NOMO-1 treated with DMSO at 0.1 percent for 48 hours (cell line): ENCODE data around the gene BNIP5.
A peak's percentile ranks its signal among the peaks of the same experiment; 100 is the strongest.

ENCODE experiments used
- DNase-seq: peaks from one replicate; lab custom pipeline; 2025; ENCODE audit not compliant: unreplicated experiment; lab: John Stamatoyannopoulos, UW

The BNIP5 gene

GRCh38 chr6:36326356-36326995 lies 10.2 kb downstream of the BNIP5 start:
- DNase-seq, result no peak

- DNase-seq, result no peak
Observed at GRCh38 chr6:36324715-36325114, 12.0 kb downstream of the BNIP5 start.

GRCh38 chr6:36324191-36324590 lies 12.5 kb downstream of the BNIP5 start:
- no peak for DNase-seq

DNA sequence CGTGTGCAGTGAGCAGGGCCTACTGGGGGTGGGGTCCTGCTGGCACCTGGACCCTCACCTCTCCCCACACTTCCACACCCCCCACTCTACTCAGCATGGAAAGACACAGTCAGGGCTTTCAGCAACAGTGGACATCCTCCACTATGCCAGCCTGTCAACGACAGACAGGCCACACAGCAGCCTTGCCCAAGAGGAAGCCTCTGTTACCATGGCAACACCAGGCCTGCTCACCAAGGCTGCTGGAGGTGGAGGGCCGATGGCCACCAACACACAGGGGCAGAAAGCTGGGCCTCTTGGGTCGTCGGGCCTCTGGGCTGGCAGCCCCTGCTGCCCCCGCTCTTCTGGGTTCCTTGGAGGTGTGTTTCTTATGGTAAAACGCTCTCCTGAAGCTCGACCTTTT lies 13.6 kb downstream of the BNIP5 start:
- peak; percentile 13 for DNase-seq

GRCh38 chr6:36322591-36322990 lies 14.1 kb downstream of the BNIP5 start:
- DNase-seq, result no peak

DNA sequence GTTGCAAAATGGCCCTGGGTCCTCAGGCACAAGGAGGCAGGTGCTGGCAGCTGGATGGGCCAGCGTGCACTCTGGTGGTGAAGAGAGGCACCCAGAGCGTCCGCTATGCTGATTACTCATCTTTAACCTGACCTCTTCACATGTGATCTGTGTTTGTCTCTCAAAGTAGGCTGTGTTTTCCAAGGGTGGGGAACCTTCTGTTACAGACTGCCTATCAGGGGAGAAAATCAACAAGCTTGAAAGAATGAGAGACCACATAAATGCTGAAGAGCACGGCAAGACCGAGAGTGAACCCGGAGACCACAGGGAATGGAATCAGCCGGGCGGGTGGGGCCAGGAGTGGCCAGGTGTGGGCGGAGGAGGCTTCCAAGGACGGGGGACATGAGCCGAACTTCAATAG lies 16.2 kb downstream of the BNIP5 start:
- DNase-seq, result no peak

- DNase-seq, result no peak
Observed at GRCh38 chr6:36319821-36320220, 16.9 kb downstream of the BNIP5 start.

GRCh38 chr6:36319436-36319762 lies 17.3 kb downstream of the BNIP5 start:
- no peak for DNase-seq

GRCh38 chr6:36318690-36319435 lies 17.8 kb downstream of the BNIP5 start:
- DNase-seq, result no peak

DNA sequence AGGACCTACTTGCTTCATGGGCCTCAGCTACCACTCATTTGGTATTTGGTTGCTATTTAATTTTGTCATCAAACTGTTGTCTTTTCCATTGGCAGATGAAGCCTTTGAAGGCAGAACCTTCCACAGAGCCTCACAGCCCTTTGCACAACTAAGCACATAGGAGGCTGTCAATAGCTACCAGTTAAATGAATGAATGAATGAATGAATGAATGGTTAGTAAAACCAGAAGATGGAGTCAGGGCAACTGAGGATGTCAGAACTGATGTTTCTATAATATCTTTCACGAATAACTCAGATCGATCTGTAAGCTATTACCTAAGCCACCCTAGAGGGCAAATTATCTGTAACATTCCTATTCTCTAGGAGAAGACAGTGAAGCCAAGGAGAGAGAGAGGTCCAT lies 19.1 kb downstream of the BNIP5 start:
- DNase-seq, result no peak

DNA sequence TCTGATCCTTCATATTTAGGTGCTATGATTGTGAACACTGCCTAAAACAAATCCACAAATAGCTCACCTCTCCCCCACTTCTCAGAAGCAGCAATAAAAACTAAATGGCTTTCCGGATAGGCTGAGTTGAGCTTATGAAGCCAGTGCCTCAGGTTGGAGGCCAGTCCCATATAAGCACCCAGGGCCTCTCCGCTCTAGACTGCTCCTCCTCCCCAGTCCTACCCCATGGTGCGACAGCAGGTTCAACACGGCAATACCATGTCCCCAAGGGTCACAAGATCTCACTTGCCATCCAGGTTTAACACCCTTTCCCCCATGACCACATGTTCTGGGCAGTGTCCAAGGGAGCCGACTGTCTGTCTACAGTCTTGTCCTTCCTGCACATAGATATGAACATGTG lies 20.8 kb downstream of the BNIP5 start:
- no peak for DNase-seq

- DNase-seq, result peak; percentile 80
Observed at GRCh38 chr6:36314221-36315014, 22.3 kb downstream of the BNIP5 start.

DNA sequence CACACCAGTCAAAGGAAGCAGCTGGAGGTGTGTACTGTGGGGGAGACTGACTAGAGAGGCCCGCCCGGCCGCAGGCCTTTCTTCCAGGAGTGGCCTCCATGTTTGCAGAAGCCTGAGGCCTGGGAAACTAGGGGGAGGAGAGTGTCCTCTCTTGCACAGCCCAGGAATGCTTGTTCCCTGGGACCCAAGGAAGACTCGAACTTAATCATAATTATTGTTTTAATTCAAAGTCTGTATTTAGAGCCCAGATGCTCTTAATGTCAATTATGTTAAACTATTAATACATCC lies 23.1 kb downstream of the BNIP5 start:
- no peak for DNase-seq

GRCh38 chr6:36312854-36313648 lies 23.6 kb downstream of the BNIP5 start:
- DNase-seq, result peak; percentile 80

GRCh38 chr6:36309900-36310299 lies 26.8 kb downstream of the BNIP5 start:
- no peak for DNase-seq

DNA sequence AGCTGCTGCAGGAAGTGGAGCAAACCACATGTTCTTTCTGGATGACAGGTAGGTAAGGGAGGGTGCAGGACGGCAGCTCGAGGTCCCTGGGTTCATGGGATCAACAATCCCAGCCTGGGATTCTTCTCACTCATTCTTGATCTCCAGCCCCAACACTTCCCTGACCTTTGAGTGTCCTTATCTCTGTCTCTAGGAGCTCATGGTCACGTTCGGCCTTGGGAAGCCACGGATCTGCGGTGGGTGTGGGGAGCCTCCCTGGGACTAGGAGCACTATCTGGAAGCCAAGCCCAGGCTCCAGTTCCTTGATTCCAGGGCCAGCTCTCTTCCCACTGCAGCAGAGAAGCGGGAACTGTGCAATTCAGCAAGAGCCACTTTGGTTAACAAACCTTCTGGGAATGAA lies 27.5 kb downstream of the BNIP5 start:
- DNase-seq, result no peak

GRCh38 chr6:36308514-36308913 lies 28.2 kb downstream of the BNIP5 start:
- DNase-seq, result no peak

DNA sequence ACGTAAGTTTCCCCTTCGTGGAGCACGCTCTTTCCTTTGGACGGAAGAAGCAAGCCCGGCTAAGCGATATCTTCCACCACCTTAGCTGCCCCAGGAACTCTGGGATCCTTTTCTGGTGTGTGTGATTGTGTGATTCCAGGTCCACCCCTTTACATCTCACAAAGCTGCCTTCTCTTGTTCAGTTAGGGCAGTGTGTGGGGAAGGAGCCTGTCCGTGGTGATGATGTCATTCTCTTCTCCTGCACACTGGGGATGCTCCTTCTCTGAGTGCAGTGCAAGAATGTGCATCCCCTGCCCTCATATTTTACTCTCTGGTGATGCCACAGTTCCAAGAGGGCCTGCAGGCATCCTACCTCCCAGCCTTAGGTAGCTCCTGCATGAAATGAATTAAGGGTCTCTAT lies 30.3 kb downstream of the BNIP5 start:
- DNase-seq, result no peak

- no peak for DNase-seq
Observed at GRCh38 chr6:36305885-36306284, 30.8 kb downstream of the BNIP5 start.

- peak; percentile 90 for DNase-seq
Observed at GRCh38 chr6:36302227-36302976, 34.3 kb downstream of the BNIP5 start.

GRCh38 chr6:36301781-36302180 lies 34.9 kb downstream of the BNIP5 start:
- no peak for DNase-seq
